ENCODE data around the gene NRXN3.

The NRXN3 gene

DNA sequence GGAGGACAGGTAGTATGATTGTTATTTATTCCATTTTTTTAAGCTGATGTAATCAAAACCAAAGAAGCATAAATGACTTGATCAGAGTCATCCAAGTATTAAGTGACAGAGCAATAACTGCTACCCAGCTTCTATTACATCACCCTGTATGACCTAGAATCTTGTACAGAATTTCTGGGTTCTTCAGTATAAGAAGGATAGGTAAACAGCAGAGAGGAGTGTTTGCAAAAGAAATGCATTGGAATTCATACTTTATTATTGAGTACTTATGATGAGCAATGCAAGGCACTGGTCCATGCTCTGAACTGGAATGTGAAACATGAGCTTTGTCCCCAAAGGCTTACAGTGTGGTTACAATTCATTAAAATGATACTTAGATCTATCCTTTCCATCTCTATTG lies 1124.3 kb downstream of the NRXN3 start:
- TF ChIP-seq FOXM1 (IDR thresholded peaks at IDR 0.05; ENCODE audit: borderline replicate concordance) = no peak
- TF ChIP-seq BHLHE40 (IDR thresholded peaks at IDR 0.05; ENCODE audit: borderline replicate concordance) = no peak
- TF ChIP-seq ZNF384 (IDR thresholded peaks at IDR 0.05) = no peak
- TF ChIP-seq ELF4 (IDR thresholded peaks at IDR 0.05) = no peak
- no peak for TF ChIP-seq L3MBTL2 (conservative IDR thresholded peaks at IDR 0.05)
- TF ChIP-seq ARNT (IDR thresholded peaks at IDR 0.05) = no peak
- TF ChIP-seq, protein P1, sequence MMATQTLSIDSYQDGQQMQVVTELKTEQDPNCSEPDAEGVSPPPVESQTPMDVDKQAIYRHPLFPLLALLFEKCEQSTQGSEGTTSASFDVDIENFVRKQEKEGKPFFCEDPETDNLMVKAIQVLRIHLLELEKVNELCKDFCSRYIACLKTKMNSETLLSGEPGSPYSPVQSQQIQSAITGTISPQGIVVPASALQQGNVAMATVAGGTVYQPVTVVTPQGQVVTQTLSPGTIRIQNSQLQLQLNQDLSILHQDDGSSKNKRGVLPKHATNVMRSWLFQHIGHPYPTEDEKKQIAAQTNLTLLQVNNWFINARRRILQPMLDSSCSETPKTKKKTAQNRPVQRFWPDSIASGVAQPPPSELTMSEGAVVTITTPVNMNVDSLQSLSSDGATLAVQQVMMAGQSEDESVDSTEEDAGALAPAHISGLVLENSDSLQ (IDR thresholded peaks at IDR 0.05) = no peak
- ChIA-PET CTCF (no interaction called here), POLR2A (no interaction called here)
- no peak for DNase-seq (ENCODE audit: extremely low spot score)

DNA sequence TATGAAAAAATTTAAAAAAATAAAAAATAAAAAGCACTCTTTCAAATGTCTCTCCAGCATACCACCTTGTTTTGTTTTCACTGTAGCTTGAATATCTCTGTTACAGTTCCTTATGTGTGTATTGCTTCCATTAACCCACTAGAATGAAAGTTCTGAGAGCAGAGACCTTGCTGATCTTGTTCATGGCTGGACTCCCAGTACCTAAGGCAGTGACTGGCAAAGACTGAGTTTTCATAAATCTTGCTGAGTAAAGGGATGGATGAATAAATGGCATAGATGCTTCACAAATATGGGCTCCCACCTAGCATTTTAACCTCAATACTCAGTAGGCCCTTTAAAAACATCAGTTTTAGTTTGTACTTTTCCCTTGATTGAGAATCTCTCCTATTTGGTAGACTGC lies 1125.2 kb downstream of the NRXN3 start:
- no peak for DNase-seq (ENCODE audit: extremely low spot score)
- TF ChIP-seq FOXK2 (IDR thresholded peaks at IDR 0.05) (no peak), TARDBP (IDR thresholded peaks at IDR 0.05) (no peak), LEF1 (IDR thresholded peaks at IDR 0.05; ENCODE audit: borderline replicate concordance) (no peak), SUZ12 (IDR thresholded peaks at IDR 0.05) (no peak), CTBP1 (IDR thresholded peaks at IDR 0.05; ENCODE audit: borderline replicate concordance) (no peak), BHLHE40 (IDR thresholded peaks at IDR 0.05; ENCODE audit: borderline replicate concordance) (no peak), ZNF384 (IDR thresholded peaks at IDR 0.05) (no peak), FOXM1 (IDR thresholded peaks at IDR 0.05; ENCODE audit: borderline replicate concordance) (no peak), SP1 (IDR thresholded peaks at IDR 0.05) (no peak), ELF4 (IDR thresholded peaks at IDR 0.05) (no peak), ARNT (IDR thresholded peaks at IDR 0.05) (no peak), L3MBTL2 (conservative IDR thresholded peaks at IDR 0.05) (no peak), HDGF (IDR thresholded peaks at IDR 0.05; ENCODE audit: borderline replicate concordance) (no peak), NFRKB (IDR thresholded peaks at IDR 0.05) (no peak)
- TF ChIP-seq, protein P1 (IDR thresholded peaks at IDR 0.05) = no peak
- POLR2A ChIA-PET = no interaction called here
- CTCF ChIA-PET = no interaction called here

DNA sequence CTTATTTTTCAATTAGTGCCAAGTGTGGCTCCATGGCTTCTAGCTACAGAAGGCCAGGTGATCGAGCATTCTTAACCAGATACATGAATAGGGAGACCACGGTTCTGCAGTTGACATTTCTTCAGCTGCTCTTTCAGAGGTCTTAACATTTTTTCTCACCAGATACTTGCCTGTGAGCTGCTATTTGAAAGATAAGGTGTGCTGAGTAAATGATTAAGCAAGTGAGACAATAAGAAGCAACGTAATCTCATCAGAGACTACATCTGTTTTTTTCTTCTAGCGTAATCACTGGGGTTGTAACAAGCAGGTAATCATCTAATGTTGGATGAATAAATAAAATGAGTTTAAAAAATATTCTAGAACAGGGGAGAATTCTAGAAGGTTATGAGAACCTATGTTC lies 1128.2 kb downstream of the NRXN3 start:
- CTCF ChIA-PET = no interaction called here
- POLR2A ChIA-PET = no interaction called here
- no peak for DNase-seq (ENCODE audit: extremely low spot score)
- TF ChIP-seq FOXK2 (IDR thresholded peaks at IDR 0.05) (no peak), SP1 (IDR thresholded peaks at IDR 0.05) (no peak), CTBP1 (IDR thresholded peaks at IDR 0.05; ENCODE audit: borderline replicate concordance) (no peak), L3MBTL2 (conservative IDR thresholded peaks at IDR 0.05) (no peak), HDGF (IDR thresholded peaks at IDR 0.05; ENCODE audit: borderline replicate concordance) (no peak), FOXA1 (IDR thresholded peaks at IDR 0.05) (no peak)

DNA sequence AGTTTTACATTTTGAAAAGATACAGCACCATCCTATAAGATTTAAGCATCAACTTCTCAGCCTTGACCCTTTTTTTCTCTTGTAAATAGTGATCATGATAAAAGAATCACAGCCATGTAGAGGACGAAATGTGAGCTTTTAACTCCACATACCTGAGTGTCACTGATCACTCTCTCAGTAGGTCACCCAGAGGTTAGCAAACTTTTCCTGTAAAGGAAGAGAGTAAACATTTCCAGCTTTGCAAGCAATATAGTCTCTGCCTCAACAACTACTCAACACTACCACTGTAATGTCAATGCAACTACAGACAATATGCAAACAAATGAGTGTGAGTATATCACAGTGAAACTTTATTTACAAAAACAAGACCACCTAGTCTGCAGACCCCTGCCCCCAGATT lies 1129.0 kb downstream of the NRXN3 start:
- POLR2A ChIA-PET = interaction anchor here (0.7 kb wide), 1 partner anchor 12 kb away, joined by 3 read pairs; no protein-coding TSS in a partner anchor
- CTCF ChIA-PET = interaction anchor here (0.6 kb wide), 1 partner anchor 26 kb away, joined by 3 read pairs; no protein-coding TSS in a partner anchor
- DNase-seq (ENCODE audit: extremely low spot score) = no peak
- no peak for TF ChIP-seq NFRKB (IDR thresholded peaks at IDR 0.05)
- TF ChIP-seq, protein P1 (IDR thresholded peaks at IDR 0.05) = no peak

GRCh38 chr14:79304279-79304678 lies 1134.1 kb downstream of the NRXN3 start:
- ChIA-PET POLR2A (interaction anchor here (1.1 kb wide), 1 partner anchor 23 kb away, joined by 3 read pairs; no protein-coding TSS in a partner anchor), CTCF (interaction anchor here (0.9 kb wide), 1 partner anchor 240 kb away, joined by 3 read pairs; no protein-coding TSS in a partner anchor)
- TF ChIP-seq HDGF (IDR thresholded peaks at IDR 0.05; ENCODE audit: borderline replicate concordance) = no peak
- TF ChIP-seq ARNT (IDR thresholded peaks at IDR 0.05) = no peak
- TF ChIP-seq NFRKB (IDR thresholded peaks at IDR 0.05) = no peak
- TF ChIP-seq L3MBTL2 (conservative IDR thresholded peaks at IDR 0.05) = no peak
- TF ChIP-seq, protein P1 (IDR thresholded peaks at IDR 0.05) = no peak
- no peak for TF ChIP-seq SUZ12 (IDR thresholded peaks at IDR 0.05)
- no peak for TF ChIP-seq FOXA1 (IDR thresholded peaks at IDR 0.05)
- TF ChIP-seq ZNF384 (IDR thresholded peaks at IDR 0.05) = no peak
- no peak for TF ChIP-seq ELF4 (IDR thresholded peaks at IDR 0.05)
- TF ChIP-seq FOXM1 (IDR thresholded peaks at IDR 0.05; ENCODE audit: borderline replicate concordance) = no peak
- TF ChIP-seq FOXK2 (IDR thresholded peaks at IDR 0.05) = no peak
- TF ChIP-seq SP1 (IDR thresholded peaks at IDR 0.05) = no peak
- TF ChIP-seq BHLHE40 (IDR thresholded peaks at IDR 0.05; ENCODE audit: borderline replicate concordance) = no peak
- TF ChIP-seq LEF1 (IDR thresholded peaks at IDR 0.05; ENCODE audit: borderline replicate concordance) = no peak
- no peak for TF ChIP-seq CTBP1 (IDR thresholded peaks at IDR 0.05; ENCODE audit: borderline replicate concordance)
- TF ChIP-seq TARDBP (IDR thresholded peaks at IDR 0.05) = no peak
- DNase-seq (ENCODE audit: extremely low spot score) = no peak

DNA sequence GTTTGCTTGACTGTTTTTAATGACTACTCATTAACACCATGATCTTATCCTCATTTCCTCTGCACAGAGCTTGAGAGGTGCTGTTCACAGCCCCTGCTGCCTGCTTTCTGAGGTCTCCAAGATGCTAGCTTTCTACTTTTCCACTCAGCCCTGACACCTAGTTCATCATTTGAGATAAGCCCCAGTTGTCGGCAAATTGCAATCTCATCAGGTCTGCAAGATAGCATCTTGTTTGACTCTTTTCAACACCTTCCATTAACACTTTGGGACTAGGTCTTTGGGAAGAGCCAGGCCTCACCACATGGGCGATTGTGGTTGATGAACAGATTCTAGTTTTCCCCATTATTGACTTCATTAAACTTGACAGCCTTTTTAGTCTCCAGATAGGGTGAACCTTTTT lies 1136.4 kb downstream of the NRXN3 start:
- ChIA-PET CTCF (no interaction called here), POLR2A (interaction anchor here (0.6 kb wide), 1 partner anchor 16 kb away, joined by 3 read pairs; no protein-coding TSS in a partner anchor)
- no peak for DNase-seq (ENCODE audit: extremely low spot score)
- no peak for TF ChIP-seq NFRKB (IDR thresholded peaks at IDR 0.05)
- no peak for TF ChIP-seq FOXA1 (IDR thresholded peaks at IDR 0.05)
- no peak for TF ChIP-seq ARNT (IDR thresholded peaks at IDR 0.05)
- TF ChIP-seq, protein P1 (IDR thresholded peaks at IDR 0.05) = no peak
- no peak for TF ChIP-seq FOXK2 (IDR thresholded peaks at IDR 0.05)
- no peak for TF ChIP-seq BHLHE40 (IDR thresholded peaks at IDR 0.05; ENCODE audit: borderline replicate concordance)
- TF ChIP-seq TARDBP (IDR thresholded peaks at IDR 0.05) = no peak
- TF ChIP-seq LEF1 (IDR thresholded peaks at IDR 0.05; ENCODE audit: borderline replicate concordance) = no peak
- TF ChIP-seq CTBP1 (IDR thresholded peaks at IDR 0.05; ENCODE audit: borderline replicate concordance) = no peak
- TF ChIP-seq SUZ12 (IDR thresholded peaks at IDR 0.05) = no peak
- TF ChIP-seq ELF4 (IDR thresholded peaks at IDR 0.05) = no peak
- TF ChIP-seq ZNF384 (IDR thresholded peaks at IDR 0.05) = no peak
- no peak for TF ChIP-seq SP1 (IDR thresholded peaks at IDR 0.05)
- no peak for TF ChIP-seq HDGF (IDR thresholded peaks at IDR 0.05; ENCODE audit: borderline replicate concordance)
- no peak for TF ChIP-seq L3MBTL2 (conservative IDR thresholded peaks at IDR 0.05)
- no peak for TF ChIP-seq FOXM1 (IDR thresholded peaks at IDR 0.05; ENCODE audit: borderline replicate concordance)

All from HEK293T (cell line).